ENCODE data around the gene ALAS2. TPM values are rescaled to one million over a fixed set of nuclear protein-coding genes. Genes with fewer than 3 reads are reported as not detected.
A peak's percentile ranks its signal among the peaks of the same experiment; 100 is the strongest.
"Not testable (repeated sequence)": the region's sequence is repeated elsewhere in the genome, so short reads cannot be mapped to it uniquely, and the experiment has no call there.

The ALAS2 gene
- total RNA-seq = 1 to 10 TPM in 8 of 9 donors, under 1 TPM in 1; 0.44 to 8.3 (median 2.2) TPM
- polyA plus RNA-seq = under 1 TPM in 1 of 2 donors, not detected in 1; 0.06 TPM
- long read RNA-seq, donor 1, partial matches to known transcripts = 0 of 1 reads
- long read RNA-seq, donor 1, other reads (novel, unspliced or antisense) = 0 of 1 reads
- long read RNA-seq, donor 2 = 0 reads
- long read RNA-seq, donor 3 = 0 reads

GRCh38 chrX:55030271-55031205, at the start of gene ALAS2:
TSS of gene ALAS2 (minus strand) at chrX:55030977. CDS start at chrX:55026000, 4,977 bp downstream.
- H3K27ac ChIP-seq = no peak within 1 kb of the TSS
- intact Hi-C loops (cut with DNase I) = no loop called here
- H3K4me3 ChIP-seq = no peak within 1 kb of the TSS
- 55 to 70% (median 63%) methylated on average over 7 of the region's 7 CpGs for WGBS, 4 donors
- no peaks in the 10 kb centered on the region for H3K4me1 ChIP-seq
- peaks cover 0 to 8% (median 0%) of the 10 kb centered on the region in 9 donors for H3K27me3 ChIP-seq
- no peak for TF ChIP-seq POLR2A (IDR thresholded peaks at IDR 0.05)
- TF ChIP-seq CTCF (IDR thresholded peaks at IDR 0.05) = no peak
- no peaks in the 10 kb centered on the region for H3K36me3 ChIP-seq
- no peak for DNase-seq
- no peak for ATAC-seq
- H3K9me3 ChIP-seq = peaks cover 0 to 5% (median 0%) of the 10 kb centered on the region in 12 donors

GRCh38 chrX:55074851-55075467, 44.2 kb upstream of the ALAS2 start, which contains the start of gene PAGE2B:
TSS of gene PAGE2B (plus strand) at chrX:55075030. CDS start at chrX:55076042, 1,012 bp downstream.
- WGBS, 4 donors = 84 to 94% (median 89%) methylated on average over 36 of the region's 36 CpGs
- no peak within 1 kb of the TSS for H3K4me3 ChIP-seq
- ATAC-seq (no peak), DNase-seq (no peak)
- peaks cover 0 to 7% (median 0%) of the 10 kb centered on the region in 9 donors for H3K27me3 ChIP-seq
- no peak within 1 kb of the TSS for H3K27ac ChIP-seq
- no peaks in the 10 kb centered on the region for H3K36me3 ChIP-seq
- peaks cover 0 to 5% (median 0%) of the 10 kb centered on the region in 12 donors for H3K9me3 ChIP-seq
- no peak for TF ChIP-seq POLR2A (IDR thresholded peaks at IDR 0.05)
- TF ChIP-seq CTCF (IDR thresholded peaks at IDR 0.05) = no peak
- H3K4me1 ChIP-seq = no peaks in the 10 kb centered on the region
- intact Hi-C loops (cut with DNase I) = loop anchor here in 1 of 10 donors (10.0 kb wide), 1 partner anchor 60 kb away; no protein-coding TSS in a partner anchor

- 73 to 92% (median 79%) methylated on average over 3 of the region's 3 CpGs for WGBS, 4 donors
- no peaks in the 10 kb centered on the region for H3K36me3 ChIP-seq
- no peak overlapping the region for H3K4me3 ChIP-seq
- DNase-seq (peak in 1 of 5 donors; percentile 11), ATAC-seq (no peak)
- no peak overlapping the region for H3K27ac ChIP-seq
- peaks cover 0 to 7% (median 0%) of the 10 kb centered on the region in 9 donors for H3K27me3 ChIP-seq
- TF ChIP-seq CTCF (IDR thresholded peaks at IDR 0.05) (no peak), POLR2A (IDR thresholded peaks at IDR 0.05) (no peak)
- peaks cover 0 to 11% (median 0%) of the 10 kb centered on the region in 12 donors for H3K9me3 ChIP-seq
- no peaks in the 10 kb centered on the region for H3K4me1 ChIP-seq
- intact Hi-C loops (cut with DNase I) = loop anchor here in 1 of 10 donors (10.0 kb wide), 1 partner anchor 57 kb away; no protein-coding TSS in a partner anchor
Measured at GRCh38 chrX:55072286-55072685, 41.5 kb upstream of the ALAS2 start.

- intact Hi-C loops (cut with DNase I); ATAC-seq: not testable (repeated sequence)
Measured at GRCh38 chrX:55067180-55067579, 36.4 kb upstream of the ALAS2 start.

More at GRCh38 chrX:55067180-55067579, 36.4 kb upstream of the ALAS2 start:
- H3K9me3 ChIP-seq = peaks cover 0 to 17% (median 0%) of the 10 kb centered on the region in 12 donors
- not testable (repeated sequence) for H3K27me3 ChIP-seq, DNase-seq, H3K4me1 ChIP-seq, H3K27ac ChIP-seq, H3K4me3 ChIP-seq, H3K36me3 ChIP-seq
- 80 to 94% (median 82%) methylated on average over 2 of the region's 2 CpGs for WGBS, 4 donors
